Stomach (tissue), 4 donors: ENCODE data around the gene ANKRD33B.

Experiments
- EP300 ChIP-seq: sonication (generic); formaldehyde crosslinking; IDR thresholded peaks from one replicate; pipeline ENCODE4 v1.6.1; 2017; ENCODE audit warnings: antibody characterized with exemption
- POLR2A ChIP-seq, 4 donors: fragments of 450-650 bp; IDR thresholded peaks; one replicate each; pipeline ENCODE4 v1.6.1; 2016; ENCODE audit warnings: antibody characterized with exemption in 4 of 4, control low read depth in 2 of 4, mild to moderate bottlenecking in 1 of 4, moderate library complexity in 1 of 4
- POLR2AphosphoS5 ChIP-seq, 3 donors: sonication (generic); formaldehyde crosslinking; IDR thresholded peaks; one replicate each; pipeline ENCODE4 v1.6.1; 2016; ENCODE audit warnings: antibody characterized with exemption in 3 of 3
- TF ChIP-seq, protein P1 (sequence below), 7 experiments: fragments of 450-650 bp in 4 of 7; fragments of 200-600 bp in 3 of 7; sonication (generic) in 3 of 7; IDR thresholded peaks; one replicate each; pipeline ENCODE4 v1.5.1; 2016 to 2019; ENCODE audit warnings: antibody characterized with exemption in 7 of 7, control low read depth in 2 of 7, mild to moderate bottlenecking in 1 of 7

DNA sequence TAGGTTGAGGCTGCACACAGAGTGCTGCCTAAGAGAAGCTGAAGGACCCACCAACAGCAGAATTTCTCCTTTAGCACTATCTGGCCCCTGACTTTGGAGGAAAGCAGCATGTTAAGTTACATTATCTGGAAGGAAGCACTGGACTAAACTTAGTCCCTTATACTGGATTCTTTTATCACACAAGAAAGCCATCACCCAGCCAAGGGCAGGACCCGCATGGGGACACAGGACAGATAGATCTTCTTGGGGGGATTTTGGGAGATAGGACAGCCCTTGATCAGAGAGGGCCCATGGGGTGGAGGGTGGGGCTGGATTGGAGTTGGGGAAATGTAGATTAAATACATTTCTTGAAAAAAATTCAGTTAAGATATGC lies 14.4 kb downstream of the ANKRD33B start:
- TF ChIP-seq POLR2A (IDR thresholded peaks at IDR 0.05) (no peak), POLR2AphosphoS5 (IDR thresholded peaks at IDR 0.05) (no peak), EP300 (no peak)
- TF ChIP-seq, protein P1, sequence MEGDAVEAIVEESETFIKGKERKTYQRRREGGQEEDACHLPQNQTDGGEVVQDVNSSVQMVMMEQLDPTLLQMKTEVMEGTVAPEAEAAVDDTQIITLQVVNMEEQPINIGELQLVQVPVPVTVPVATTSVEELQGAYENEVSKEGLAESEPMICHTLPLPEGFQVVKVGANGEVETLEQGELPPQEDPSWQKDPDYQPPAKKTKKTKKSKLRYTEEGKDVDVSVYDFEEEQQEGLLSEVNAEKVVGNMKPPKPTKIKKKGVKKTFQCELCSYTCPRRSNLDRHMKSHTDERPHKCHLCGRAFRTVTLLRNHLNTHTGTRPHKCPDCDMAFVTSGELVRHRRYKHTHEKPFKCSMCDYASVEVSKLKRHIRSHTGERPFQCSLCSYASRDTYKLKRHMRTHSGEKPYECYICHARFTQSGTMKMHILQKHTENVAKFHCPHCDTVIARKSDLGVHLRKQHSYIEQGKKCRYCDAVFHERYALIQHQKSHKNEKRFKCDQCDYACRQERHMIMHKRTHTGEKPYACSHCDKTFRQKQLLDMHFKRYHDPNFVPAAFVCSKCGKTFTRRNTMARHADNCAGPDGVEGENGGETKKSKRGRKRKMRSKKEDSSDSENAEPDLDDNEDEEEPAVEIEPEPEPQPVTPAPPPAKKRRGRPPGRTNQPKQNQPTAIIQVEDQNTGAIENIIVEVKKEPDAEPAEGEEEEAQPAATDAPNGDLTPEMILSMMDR (IDR thresholded peaks at IDR 0.05) = no peak
